ENCODE measurements around the gene COX14.
A peak's percentile ranks its signal among the peaks of the same experiment; 100 is the strongest.

COX14 gene

DNA sequence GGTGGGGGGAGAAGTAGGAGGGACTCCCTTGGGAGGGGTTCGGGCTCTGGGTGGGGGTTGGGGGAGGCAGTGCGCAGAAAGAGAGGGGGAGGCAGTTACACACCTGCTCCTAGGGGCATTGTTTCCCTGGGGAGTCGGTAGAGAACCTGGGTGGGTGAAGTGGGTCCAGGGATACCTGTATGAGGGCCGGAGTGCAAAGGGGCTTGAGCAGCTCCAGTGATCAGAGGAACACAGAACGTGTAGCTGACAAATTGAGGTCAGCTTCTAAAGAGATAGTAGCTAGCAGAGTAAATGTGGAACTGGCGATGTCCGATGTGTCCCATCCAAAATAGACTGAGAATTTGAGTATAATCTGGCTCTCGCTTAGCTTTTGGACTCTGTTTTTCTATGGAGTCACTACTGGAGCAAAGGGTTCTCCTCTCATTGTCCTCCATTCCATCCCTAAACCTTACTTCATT is 26.4 kb upstream of the COX14 start:
- DNase-seq, result no peak

DNA sequence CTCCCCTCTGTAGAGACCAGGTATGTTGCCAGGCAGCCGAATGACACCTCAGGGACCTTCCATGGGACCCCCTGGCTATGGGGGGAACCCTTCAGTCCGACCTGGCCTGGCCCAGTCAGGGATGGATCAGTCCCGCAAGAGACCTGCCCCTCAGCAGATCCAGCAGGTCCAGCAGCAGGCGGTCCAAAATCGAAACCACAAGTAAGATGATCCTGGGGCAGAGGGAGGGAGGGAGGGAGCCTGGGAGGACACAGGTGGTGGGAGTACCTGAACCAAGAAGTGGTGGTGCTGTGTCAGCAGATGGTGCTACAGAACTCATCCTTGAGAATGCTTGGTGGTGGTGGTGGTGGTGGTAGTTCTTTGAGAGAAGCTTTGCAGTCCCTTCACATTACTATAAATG is 25.9 kb upstream of the COX14 start:
- no peak for DNase-seq

DNA sequence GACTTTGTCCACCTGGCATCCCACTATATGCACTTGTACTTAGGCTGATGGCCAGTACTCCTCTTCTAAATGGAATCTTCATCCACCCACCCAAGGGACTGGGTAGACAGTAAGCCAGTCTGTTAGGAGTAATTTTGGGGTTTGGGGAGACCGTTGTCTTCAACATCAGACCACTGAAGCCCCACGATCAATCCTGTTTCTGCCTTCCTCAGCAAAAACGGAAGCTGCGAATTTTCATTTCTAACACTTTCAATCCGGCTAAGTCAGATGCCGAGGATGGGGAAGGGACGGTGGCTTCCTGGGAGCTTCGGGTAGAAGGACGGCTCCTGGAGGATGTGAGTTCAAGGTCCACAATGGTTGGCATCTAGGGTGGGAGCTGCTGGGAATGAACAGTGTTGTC is 24.9 kb upstream of the COX14 start:
- no peak for DNase-seq

DNA sequence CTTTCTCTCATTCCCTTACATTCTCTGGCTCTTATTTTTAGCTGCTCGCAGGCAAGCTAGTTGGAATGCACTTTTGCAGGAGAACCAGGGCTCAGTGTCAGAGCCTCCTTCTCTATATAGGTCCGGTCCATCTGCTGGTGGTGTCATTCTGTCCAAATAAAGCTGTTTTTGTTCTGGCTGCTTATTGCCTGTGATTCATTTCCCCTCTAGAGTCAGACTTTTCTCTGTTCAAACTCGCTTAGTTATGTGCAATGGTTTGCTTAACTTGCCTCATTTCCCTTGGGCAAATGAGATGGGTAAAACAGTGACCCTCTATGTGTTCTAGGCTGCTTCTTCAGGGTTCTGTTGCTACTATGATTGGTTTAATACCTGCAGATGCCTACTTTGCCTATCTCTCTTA is 24.0 kb upstream of the COX14 start:
- DNase-seq, result no peak

GRCh38 chr12:50088577-50089335 is 23.3 kb upstream of the COX14 start:
- DNase-seq, result peak; percentile 59 to 69

- DNase-seq, result no peak
Measured at GRCh38 chr12:50089730-50090129, 22.3 kb upstream of the COX14 start.

- no peak for DNase-seq
Measured at GRCh38 chr12:50090391-50090790, 21.6 kb upstream of the COX14 start.

DNA sequence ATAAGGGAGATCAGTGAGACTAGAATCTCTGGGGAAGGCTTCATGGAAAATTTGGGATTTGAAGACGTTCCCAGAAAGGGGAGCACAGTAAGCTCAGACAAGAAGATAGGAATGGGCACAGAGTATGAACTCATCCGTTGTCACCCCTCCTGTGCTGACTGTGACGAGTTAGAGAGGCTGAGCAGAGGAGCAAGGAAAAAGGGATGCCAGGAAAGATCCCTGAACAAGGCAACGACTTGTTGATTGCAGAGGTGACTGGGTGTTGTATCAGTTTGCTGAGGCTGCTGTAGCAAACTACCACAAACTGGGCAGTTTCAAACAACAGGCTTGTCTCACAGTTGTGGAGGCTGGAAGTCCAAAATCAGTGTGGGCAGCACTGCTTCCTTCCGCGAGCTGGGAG is 14.1 kb upstream of the COX14 start:
- DNase-seq, result no peak

GRCh38 chr12:50099302-50100008 is 12.6 kb upstream of the COX14 start:
- no peak for DNase-seq

DNA sequence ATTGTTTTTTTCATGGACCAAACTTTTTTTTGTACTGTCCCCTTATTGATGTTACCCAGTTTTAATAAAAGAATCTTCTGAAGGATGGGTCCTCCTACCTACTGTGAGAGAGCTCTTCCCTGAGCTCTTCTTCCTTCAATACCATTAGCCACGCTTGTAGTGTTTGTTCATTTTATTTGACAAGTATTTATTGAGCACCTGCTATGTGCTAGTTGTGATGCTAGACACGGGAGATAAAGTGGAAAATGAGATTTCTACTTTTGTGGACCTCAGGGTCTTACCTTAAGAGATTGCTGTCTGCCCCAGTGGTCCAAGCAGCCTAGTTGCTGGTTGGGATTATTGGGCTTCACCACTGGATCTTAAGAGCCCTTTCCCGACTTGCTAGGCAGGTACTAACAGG is 11.5 kb upstream of the COX14 start:
- no peak for DNase-seq

- DNase-seq, result no peak
Measured at GRCh38 chr12:50101663-50102062, 10.4 kb upstream of the COX14 start.

DNA sequence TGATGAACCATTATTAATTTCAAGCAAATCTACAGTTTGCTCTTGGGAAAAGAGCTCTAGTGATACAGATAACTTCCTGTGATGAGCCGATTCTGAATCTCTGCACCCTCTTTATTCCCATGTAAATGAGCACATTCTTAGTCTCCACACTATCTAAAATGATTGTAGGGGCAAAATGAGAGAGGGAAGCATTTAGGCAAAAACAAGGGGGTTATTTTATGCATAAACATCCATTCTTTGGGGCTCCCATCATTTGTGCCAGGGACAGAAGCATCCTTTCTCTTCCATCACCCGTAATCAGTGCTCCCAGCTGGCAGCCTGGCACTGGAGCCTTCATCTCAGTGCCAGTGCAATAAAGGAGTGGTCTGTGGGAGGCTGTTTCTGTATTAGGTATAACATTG is 9.9 kb upstream of the COX14 start:
- no peak for DNase-seq

GRCh38 chr12:50102646-50103309 is 9.3 kb upstream of the COX14 start:
- DNase-seq, result no peak

GRCh38 chr12:50103351-50103750 is 8.7 kb upstream of the COX14 start:
- no peak for DNase-seq

- peak; percentile 28 to 38 for DNase-seq
Measured at GRCh38 chr12:50103767-50104321, 8.2 kb upstream of the COX14 start, which contains the start of gene GPD1. Gene GPD1, plus strand, starts transcription at chr12:50104008. Its CDS starts 43 bp downstream, at chr12:50104051.

DNA sequence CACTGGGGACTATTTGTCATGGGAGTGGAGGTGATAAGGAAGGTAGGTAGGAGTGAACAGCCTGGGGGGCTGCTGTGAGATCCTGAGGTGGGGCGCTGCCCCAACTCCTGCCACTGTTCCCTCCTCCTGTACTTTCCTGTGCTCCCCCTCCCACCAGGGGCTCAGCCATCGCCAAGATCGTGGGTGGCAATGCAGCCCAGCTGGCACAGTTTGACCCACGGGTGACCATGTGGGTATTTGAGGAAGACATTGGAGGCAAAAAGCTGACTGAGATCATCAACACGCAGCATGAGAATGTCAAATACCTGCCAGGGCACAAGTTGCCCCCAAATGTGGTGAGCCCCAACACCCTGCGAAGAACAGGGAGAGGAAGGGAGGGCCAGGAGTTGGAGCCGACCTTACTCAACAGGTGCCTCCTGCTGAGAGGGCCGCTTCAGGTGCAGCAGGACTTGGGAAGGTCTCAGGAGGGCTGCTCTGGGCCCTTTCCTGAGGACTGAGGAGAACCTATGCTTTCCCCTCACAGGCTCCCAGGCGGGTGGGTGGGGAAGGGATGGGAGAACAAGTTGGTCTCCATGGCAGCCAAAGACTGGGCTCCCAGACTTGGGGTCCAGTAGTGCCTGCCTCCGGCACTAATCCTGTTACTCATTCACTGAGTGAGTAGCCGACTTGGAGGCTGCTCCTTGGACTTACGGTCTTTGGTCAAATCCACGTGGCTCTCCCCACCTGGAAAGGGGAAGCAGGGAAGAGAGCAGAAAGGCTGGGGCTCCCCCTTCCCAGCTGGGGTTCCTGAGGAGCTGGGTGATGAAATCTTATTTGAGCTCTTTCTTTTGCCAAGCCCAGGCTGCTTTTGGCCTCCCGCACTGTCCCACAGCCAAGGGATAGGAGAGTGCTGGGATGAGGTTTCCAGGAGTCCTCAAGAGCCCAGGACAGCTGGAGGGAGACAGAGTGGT is 7.3 kb upstream of the COX14 start:
- DNase-seq, result no peak

DNA sequence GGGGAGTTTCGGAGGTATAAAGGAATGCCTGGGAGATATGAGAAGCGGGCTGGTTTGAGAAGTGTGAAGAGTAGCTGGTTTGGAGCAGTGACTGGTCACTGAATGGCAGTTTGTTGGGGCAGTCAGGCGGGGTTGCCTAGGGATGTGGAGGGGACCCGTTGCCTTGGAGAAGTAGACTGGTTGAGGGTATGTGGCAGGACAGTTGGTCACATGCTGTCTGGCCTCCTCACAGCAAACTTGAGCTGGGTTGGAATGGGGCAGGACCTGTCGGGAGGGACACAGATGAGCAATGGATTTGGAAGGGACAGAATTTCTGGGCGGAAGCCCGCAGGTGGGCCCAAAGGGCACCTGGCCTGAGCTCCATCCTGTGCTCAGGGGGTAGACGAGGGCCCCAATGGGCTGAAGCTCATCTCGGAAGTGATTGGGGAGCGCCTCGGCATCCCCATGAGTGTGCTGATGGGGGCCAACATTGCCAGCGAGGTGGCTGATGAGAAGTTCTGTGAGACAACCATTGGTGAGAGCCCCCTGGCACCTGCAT is 6.1 kb upstream of the COX14 start:
- no peak for DNase-seq

DNA sequence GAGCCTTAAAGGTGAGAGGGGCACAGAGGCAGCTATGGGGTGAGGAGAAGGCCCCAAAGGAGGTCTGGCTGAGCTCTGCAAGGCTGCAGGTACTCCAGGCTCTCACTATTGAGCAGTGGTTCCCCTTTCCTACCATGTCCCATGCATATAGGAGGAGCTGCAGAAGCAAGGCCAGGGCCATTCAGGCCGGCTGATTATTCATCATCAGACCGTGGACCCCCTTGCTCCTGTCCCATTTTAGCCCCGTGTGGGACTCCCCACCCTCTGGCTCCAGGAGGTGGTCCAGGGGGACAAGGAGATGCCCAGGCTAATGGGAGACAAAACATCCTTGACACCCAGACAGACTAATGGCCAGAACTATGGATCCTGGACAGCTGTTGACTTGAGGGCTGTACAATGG is 5.1 kb upstream of the COX14 start:
- DNase-seq, result no peak

DNA sequence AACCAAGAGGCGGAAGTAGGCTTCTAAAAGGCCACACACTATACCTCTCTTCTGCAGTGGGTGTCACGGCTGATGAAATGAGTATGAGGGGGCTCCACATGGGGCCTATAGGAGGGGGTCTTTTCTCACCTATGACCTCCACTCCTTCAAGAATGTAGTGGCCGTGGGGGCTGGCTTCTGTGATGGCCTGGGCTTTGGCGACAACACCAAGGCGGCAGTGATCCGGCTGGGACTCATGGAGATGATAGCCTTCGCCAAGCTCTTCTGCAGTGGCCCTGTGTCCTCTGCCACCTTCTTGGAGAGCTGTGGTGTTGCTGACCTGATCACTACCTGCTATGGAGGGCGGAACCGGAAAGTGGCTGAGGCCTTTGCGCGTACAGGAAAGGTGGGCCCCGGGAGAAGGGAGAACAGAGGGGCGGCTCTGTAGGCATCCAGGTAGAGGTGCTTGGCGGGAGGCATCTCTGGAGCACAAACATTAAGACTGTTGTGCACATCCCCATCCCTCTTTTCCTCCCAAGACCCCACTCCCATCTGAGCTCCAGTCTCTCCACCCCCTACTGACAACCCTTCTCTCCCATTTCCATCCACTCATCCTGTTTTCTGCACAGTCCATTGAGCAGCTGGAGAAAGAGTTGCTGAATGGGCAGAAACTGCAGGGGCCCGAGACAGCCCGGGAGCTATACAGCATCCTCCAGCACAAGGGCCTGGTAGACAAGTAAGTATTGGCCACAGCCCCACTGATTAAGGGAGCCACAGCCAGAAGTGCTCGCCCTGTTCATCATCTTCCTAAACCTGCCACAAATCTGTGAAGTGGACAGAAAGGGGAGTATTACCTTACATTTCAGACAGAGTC is 4.4 kb upstream of the COX14 start:
- no peak for DNase-seq

DNA sequence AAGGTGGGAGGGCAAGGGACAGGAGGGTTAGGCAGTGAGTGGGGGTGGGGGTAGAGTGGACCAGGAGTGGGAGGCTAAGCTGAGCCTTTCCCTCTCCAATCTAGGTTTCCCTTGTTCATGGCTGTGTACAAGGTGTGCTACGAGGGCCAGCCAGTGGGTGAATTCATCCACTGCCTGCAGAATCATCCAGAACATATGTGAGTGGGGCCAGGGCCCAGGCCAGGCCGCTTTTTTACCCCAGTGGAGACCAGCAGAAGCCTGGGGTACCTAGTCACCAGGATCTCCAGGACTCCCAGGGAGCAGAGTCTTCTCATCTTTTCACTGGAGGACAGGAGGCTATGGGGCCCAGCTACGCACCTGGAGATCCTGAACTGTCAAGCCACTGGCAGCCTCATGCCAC is 2.7 kb upstream of the COX14 start:
- no peak for DNase-seq

DNA sequence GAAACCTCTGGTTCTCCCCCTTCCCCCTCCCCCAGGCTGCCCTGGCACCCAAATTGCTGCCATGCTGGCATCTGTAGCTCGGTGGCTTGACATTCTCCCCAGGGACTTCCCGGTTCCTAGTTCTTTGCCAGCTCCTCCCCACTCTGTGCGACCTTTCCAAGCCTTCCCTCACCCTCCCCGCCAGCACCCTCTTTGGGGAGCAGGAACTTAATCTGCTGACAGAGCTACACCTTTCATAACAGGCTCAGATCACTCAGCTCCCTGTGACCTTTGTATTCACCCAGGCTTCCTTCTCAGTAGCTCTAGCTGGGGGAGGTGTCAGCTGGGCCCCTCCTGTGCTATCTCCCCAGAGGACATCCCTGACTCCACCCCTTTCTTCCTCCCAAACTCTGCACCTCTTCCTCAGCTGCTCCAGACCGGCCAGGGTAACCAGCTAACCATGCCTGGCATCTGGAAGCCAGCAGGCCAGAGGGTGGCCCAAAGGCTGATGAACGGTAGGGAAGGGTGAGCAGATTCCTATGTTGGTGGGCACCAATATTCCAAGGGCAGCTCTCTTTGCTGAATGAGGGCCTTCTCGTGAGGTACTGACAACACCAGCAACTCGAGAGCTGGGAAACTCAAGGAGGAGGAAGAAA is 1.8 kb upstream of the COX14 start:
- no peak for DNase-seq

Measured in activated CD4-positive, alpha-beta T cell treated with anti-CD3 and anti-CD28 coated beads, Interleukin-2, amount 50 U/mL, for 48 hours (primary cell).